Natural killer cell (primary cell): Measurements from ENCODE around the gene MRPL27. TPM values are rescaled to one million over a fixed set of nuclear protein-coding genes. Genes with fewer than 3 reads are reported as not detected.
A peak's percentile ranks its signal among the peaks of the same experiment; 100 is the strongest.

Experiments
- ATAC-seq, 3 donors: fragments of 150-1000 bp in 2 of 3; fragments of 200-7000 bp in 1 of 3; cut with Tn5 transposase; 1 replicate in 1 of 3; 2 replicates in 2 of 3; pipeline ENCODE4 v1.10.0; 2021; ENCODE audit warnings: mild to moderate bottlenecking in 2 of 3, moderate library complexity in 2 of 3
- DNase-seq, 2 donors: peaks; one replicate each; pipeline versions ENCODE4 v3.0.0 to v3.0.0-alpha.2; 2013 to 2021; ENCODE audit warnings: mixed read lengths in 1 of 2
- H3K27ac ChIP-seq: one replicate; pipeline ENCODE4 v1.5.1; 2013; ENCODE audit warnings: mild to moderate bottlenecking, low read length
- H3K27me3 ChIP-seq: one replicate; pipeline ENCODE4 v1.6.1; 2013; ENCODE audit warnings: low read length; ENCODE audit not compliant: control insufficient read depth, insufficient read depth
- H3K36me3 ChIP-seq: one replicate; pipeline ENCODE4 v1.6.1; 2013; ENCODE audit warnings: low read length; ENCODE audit not compliant: control insufficient read depth, insufficient read depth
- H3K4me1 ChIP-seq: one replicate; pipeline ENCODE4 v1.6.1; 2013; ENCODE audit warnings: low read length; ENCODE audit not compliant: control insufficient read depth, insufficient read depth
- H3K4me3 ChIP-seq: one replicate; pipeline ENCODE4 v1.5.1; 2013; ENCODE audit warnings: low read length
- H3K9me3 ChIP-seq: one replicate; pipeline ENCODE4 v1.6.1; 2013; ENCODE audit warnings: low read length; ENCODE audit not compliant: control insufficient read depth, insufficient read depth
- H3K27ac Mint-ChIP-seq, 2 donors: one replicate each; pipeline ENCODE4 v1.8.0; 2022; ENCODE audit warnings: mild to moderate bottlenecking in 2 of 2, mixed read lengths in 2 of 2, moderate library complexity in 1 of 2
- H3K27me3 Mint-ChIP-seq, 2 donors: one replicate each; pipeline ENCODE4 v1.8.0; 2022; ENCODE audit warnings: low read depth in 2 of 2, mixed read lengths in 2 of 2
- H3K36me3 Mint-ChIP-seq: one replicate; pipeline ENCODE4 v1.8.0; 2022; ENCODE audit warnings: mixed read lengths
- H3K4me1 Mint-ChIP-seq, 2 donors: one replicate each; pipeline ENCODE4 v1.8.0; 2022; ENCODE audit warnings: mixed read lengths in 2 of 2
- H3K4me3 Mint-ChIP-seq: one replicate; pipeline ENCODE4 v1.8.0; 2022; ENCODE audit warnings: mild to moderate bottlenecking, moderate library complexity, mixed read lengths
- H3K9me3 Mint-ChIP-seq, 2 donors: one replicate each; pipeline ENCODE4 v1.8.0; 2022; ENCODE audit warnings: mixed read lengths in 2 of 2
- WGBS: methylation state at CpG from one replicate; pipeline ENCODE4 v1.1.7; 2013; ENCODE audit warnings: missing lambda C conversion rate; ENCODE audit not compliant: insufficient coverage; 5-methylcytosine and 5-hydroxymethylcytosine counted together
- intact Hi-C: fragments of 100-400 bp; cut with micrococcal nuclease; formaldehyde crosslinking; loops from one replicate; pipeline ENCODE4 v1.14.2; 2022
- total RNA-seq, 4 donors: library from RNA; stranded (reverse); fragments of 120-200 nt in 1 of 4; gene quantifications; one replicate each; pipeline versions ENCODE4 v1.2.3 to v1.2.4, GENCODE V29; 2013 to 2022
- TF ChIP-seq, protein P1 (sequence below): fragments of 200-600 bp; IDR thresholded peaks from one replicate; pipeline ENCODE4 v1.8.0; 2022; ENCODE audit warnings: antibody characterized with exemption

MRPL27 gene
- total RNA-seq, 3 donors from 2014 or later (not counting 1 experiment from before 2014, with no cell fraction given) = 16.4 to 36.6 (median 31.3) TPM

DNA sequence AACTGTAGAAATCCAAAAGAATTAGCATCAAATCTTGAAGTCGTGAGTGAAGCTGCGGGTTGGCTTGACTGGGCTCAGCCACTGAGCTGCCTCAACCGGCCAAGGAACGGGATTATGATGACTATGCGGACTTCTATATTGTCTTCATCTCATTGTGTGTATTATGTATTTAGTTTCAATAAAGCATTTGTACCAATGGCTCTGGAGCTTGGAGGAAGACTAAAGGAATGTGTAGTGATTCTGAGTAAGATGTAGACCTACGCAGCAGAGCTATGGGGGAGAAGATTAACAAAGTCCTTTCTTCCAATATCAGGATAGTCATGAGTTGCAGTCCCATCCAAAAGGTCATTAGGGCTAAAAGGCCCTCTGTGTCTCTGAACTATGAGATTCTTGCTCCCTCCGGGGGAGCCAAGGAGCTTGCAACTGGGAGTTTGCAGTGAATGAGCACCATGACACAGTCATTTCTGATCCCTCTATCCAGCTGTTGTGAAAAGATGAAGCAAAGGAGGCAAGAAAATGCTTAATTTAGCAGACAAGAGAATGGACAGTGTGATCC, 8.4 kb upstream of the MRPL27 start:
- WGBS = 94% methylated on average over 7 of the region's 7 CpGs
- H3K4me1 Mint-ChIP-seq = peaks cover under 1 to 5% of the 10 kb centered on the region in 2 donors
- Histone ChIP-seq H3K27me3 (no peaks in the 10 kb centered on the region), H3K36me3 (peaks cover 59% of the 10 kb centered on the region), H3K27ac (no peak overlapping the region), H3K4me1 (no peaks in the 10 kb centered on the region), H3K4me3 (no peak overlapping the region), H3K9me3 (no peaks in the 10 kb centered on the region)
- H3K27me3 Mint-ChIP-seq = no peaks in the 10 kb centered on the region
- no peak overlapping the region for H3K4me3 Mint-ChIP-seq
- peaks cover 11% of the 10 kb centered on the region for H3K36me3 Mint-ChIP-seq
- no peak overlapping the region for H3K27ac Mint-ChIP-seq
- TF ChIP-seq, protein P1, sequence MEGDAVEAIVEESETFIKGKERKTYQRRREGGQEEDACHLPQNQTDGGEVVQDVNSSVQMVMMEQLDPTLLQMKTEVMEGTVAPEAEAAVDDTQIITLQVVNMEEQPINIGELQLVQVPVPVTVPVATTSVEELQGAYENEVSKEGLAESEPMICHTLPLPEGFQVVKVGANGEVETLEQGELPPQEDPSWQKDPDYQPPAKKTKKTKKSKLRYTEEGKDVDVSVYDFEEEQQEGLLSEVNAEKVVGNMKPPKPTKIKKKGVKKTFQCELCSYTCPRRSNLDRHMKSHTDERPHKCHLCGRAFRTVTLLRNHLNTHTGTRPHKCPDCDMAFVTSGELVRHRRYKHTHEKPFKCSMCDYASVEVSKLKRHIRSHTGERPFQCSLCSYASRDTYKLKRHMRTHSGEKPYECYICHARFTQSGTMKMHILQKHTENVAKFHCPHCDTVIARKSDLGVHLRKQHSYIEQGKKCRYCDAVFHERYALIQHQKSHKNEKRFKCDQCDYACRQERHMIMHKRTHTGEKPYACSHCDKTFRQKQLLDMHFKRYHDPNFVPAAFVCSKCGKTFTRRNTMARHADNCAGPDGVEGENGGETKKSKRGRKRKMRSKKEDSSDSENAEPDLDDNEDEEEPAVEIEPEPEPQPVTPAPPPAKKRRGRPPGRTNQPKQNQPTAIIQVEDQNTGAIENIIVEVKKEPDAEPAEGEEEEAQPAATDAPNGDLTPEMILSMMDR = no peak
- no peak for ATAC-seq
- DNase-seq = no peak
- H3K9me3 Mint-ChIP-seq = no peaks in the 10 kb centered on the region
- intact Hi-C loops = no loop called here

GRCh38 chr17:50380369-50381259, 7.6 kb upstream of the MRPL27 start:
- no peaks in the 10 kb centered on the region for H3K9me3 ChIP-seq
- H3K27ac Mint-ChIP-seq = no peak overlapping the region
- intact Hi-C loops = no loop called here
- H3K27me3 Mint-ChIP-seq = no peaks in the 10 kb centered on the region
- 91% methylated on average over 13 of the region's 13 CpGs for WGBS
- peaks cover 52% of the 10 kb centered on the region for H3K36me3 ChIP-seq
- H3K36me3 Mint-ChIP-seq = peaks cover 8% of the 10 kb centered on the region
- H3K4me1 Mint-ChIP-seq = peaks cover 0 to 5% of the 10 kb centered on the region in 2 donors
- TF ChIP-seq, protein P1 = no peak
- ATAC-seq = peak in 2 of 3 donors; percentile 26
- no peaks in the 10 kb centered on the region for H3K9me3 Mint-ChIP-seq
- no peak overlapping the region for H3K27ac ChIP-seq
- no peak for DNase-seq
- H3K4me3 Mint-ChIP-seq = no peak overlapping the region
- H3K4me1 ChIP-seq = no peaks in the 10 kb centered on the region
- H3K4me3 ChIP-seq = no peak overlapping the region
- H3K27me3 ChIP-seq = no peaks in the 10 kb centered on the region

DNA sequence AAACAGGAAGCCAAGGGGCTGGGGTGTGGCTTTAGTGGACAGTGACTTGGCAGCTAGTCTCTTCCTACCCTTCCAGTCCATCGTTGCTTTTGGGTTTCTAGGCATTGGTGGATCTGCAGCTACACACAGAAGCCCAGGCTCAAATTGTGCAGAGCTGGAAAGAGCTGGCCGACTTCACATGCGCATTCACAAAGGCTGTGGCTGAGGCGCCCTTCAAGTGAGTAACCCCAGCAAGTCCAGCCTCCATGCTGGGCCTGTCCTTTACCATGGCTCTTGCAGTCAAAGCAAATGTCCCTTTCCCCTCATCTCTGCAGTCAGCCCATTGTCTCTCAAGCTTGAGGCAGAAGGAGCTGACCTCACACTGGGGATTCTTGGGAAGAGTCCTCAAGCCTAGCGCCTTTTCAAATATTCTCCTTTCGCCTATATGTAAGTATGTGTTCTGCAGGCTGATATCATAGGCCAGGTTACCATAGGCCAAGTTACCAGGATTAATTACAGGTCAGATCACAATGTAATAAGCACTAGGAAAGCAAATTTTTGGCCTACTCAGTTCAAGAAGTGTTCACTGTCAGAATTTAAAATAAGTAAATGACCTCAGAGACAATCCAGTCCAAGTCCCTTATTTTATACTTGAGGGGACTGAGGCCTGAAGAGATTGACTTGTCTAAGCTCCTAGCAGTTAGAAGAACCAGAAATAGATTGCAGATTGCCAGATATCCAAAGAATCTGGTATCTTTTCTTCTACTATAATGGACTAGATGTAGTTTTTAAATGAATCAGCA, 6.6 kb upstream of the MRPL27 start:
- Histone ChIP-seq H3K4me1 (no peaks in the 10 kb centered on the region), H3K4me3 (no peak overlapping the region), H3K27ac (no peak overlapping the region), H3K27me3 (no peaks in the 10 kb centered on the region), H3K9me3 (no peaks in the 10 kb centered on the region), H3K36me3 (peaks cover 42% of the 10 kb centered on the region)
- H3K36me3 Mint-ChIP-seq = no peaks in the 10 kb centered on the region
- no peaks in the 10 kb centered on the region for H3K4me1 Mint-ChIP-seq
- H3K27me3 Mint-ChIP-seq = no peaks in the 10 kb centered on the region
- ATAC-seq (no peak), DNase-seq (no peak)
- TF ChIP-seq, protein P1 = no peak
- no peak overlapping the region for H3K27ac Mint-ChIP-seq
- 94% methylated on average over 6 of the region's 6 CpGs for WGBS
- H3K9me3 Mint-ChIP-seq = no peaks in the 10 kb centered on the region
- intact Hi-C loops = no loop called here
- no peak overlapping the region for H3K4me3 Mint-ChIP-seq
